ENCODE measurements around the gene SOX11.

SOX11 gene

DNA sequence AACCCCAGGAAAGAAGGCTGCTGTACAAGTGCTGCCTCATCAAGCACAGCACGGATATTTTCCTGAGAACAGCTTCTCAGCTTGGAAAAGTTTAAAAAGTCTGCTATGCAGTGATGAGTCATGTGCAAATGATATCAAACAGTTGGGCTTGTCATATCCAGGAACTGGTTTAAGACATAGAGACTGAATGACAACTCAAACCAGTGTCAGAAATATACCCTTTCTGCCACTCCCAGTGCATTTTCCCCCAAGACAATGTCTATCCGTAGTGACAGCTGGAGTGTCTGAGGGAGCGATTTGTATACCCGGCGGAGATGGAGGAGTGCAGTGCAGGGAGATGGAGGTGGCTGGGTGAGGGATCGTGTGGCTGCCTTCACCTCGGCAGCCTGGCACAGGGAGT lies 28.2 kb downstream of the SOX11 start:
- no peak for TF ChIP-seq TAF1 (IDR thresholded peaks at IDR 0.05; ENCODE audit: borderline replicate concordance, insufficient read depth, low read length)

- TF ChIP-seq TAF1 (IDR thresholded peaks at IDR 0.05; ENCODE audit: borderline replicate concordance, insufficient read depth, low read length) (no peak), REST (IDR thresholded peaks at IDR 0.05; ENCODE audit: insufficient read depth in 1 of 2, low read depth in 2 of 2, low read length in 2 of 2) (no peak), POLR2AphosphoS5 (IDR thresholded peaks at IDR 0.05; ENCODE audit: low read depth, low read length) (no peak)
Observed at GRCh38 chr2:5722236-5722635, 30.1 kb downstream of the SOX11 start.

DNA sequence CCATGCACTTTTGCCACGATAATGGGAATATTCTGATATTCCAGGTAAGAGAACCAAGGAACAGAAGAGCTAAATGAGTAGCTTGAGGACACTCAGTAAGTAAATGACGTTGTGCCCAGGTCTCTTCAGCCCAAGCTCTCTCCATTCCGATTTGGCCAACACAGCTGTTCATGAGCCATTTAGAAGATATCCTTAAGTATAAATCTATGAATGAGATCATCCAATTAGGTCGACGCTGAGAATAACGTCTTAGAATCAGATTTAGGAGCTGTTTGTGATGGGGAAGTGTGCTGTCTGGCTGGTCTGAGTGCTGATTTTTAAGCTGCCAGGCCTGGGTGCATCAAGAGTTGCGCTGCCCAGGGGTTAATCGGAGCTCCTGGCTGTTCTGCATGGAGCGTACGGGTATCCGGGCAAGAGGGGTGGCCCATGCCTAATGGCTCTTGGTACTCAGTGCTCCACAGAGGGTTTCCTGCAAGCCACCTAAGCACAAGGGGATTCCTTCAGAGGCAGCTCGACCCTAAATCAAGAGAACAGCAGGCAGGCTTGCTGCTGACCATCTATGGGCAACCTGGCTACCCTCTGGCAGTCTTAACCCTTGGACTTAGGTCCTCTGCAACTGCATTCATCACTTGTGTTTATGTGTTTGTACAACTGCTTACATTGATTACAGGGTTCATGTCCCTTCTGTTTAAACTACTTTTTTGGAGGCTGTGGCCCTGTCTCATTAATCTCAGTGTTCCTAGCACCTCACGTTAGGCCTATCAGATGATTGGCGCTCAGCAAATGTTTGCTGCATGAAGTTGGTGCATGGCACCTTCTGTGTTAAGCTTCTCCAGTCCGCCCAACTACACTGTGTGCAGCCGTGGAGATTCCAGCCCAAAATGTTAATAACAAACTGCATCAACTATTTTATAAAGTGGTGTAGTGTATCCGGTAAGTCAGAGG lies 31.9 kb downstream of the SOX11 start:
- TF ChIP-seq SIN3A (IDR thresholded peaks at IDR 0.05; ENCODE audit: borderline replicate concordance, insufficient read depth, low read length), result no peak
- TF ChIP-seq POLR2AphosphoS5 (IDR thresholded peaks at IDR 0.05; ENCODE audit: low read depth, low read length), result no peak
- no peak for TF ChIP-seq TAF1 (IDR thresholded peaks at IDR 0.05; ENCODE audit: borderline replicate concordance, insufficient read depth, low read length)
- TF ChIP-seq FOXP2 (optimal IDR thresholded peaks at IDR 0.05; ENCODE audit: borderline replicate concordance, extremely low read depth, extremely low read length, insufficient read depth), result no peak
- no peak for TF ChIP-seq REST (IDR thresholded peaks at IDR 0.05; ENCODE audit: insufficient read depth in 1 of 2, low read depth in 2 of 2, low read length in 2 of 2)

- TF ChIP-seq FOXP2 (optimal IDR thresholded peaks at IDR 0.05; ENCODE audit: borderline replicate concordance, extremely low read depth, extremely low read length, insufficient read depth) (no peak), REST (IDR thresholded peaks at IDR 0.05; ENCODE audit: insufficient read depth in 1 of 2, low read depth in 2 of 2, low read length in 2 of 2) (no peak), TAF1 (IDR thresholded peaks at IDR 0.05; ENCODE audit: borderline replicate concordance, insufficient read depth, low read length) (no peak), POLR2AphosphoS5 (IDR thresholded peaks at IDR 0.05; ENCODE audit: low read depth, low read length) (no peak), SIN3A (IDR thresholded peaks at IDR 0.05; ENCODE audit: borderline replicate concordance, insufficient read depth, low read length) (no peak)
Observed at GRCh38 chr2:5725072-5725471, 32.9 kb downstream of the SOX11 start.

GRCh38 chr2:5725794-5726463 lies 33.7 kb downstream of the SOX11 start:
- TF ChIP-seq FOXP2 (optimal IDR thresholded peaks at IDR 0.05; ENCODE audit: borderline replicate concordance, extremely low read depth, extremely low read length, insufficient read depth), result no peak
- no peak for TF ChIP-seq TAF1 (IDR thresholded peaks at IDR 0.05; ENCODE audit: borderline replicate concordance, insufficient read depth, low read length)
- TF ChIP-seq SIN3A (IDR thresholded peaks at IDR 0.05; ENCODE audit: borderline replicate concordance, insufficient read depth, low read length), result no peak
- TF ChIP-seq POLR2AphosphoS5 (IDR thresholded peaks at IDR 0.05; ENCODE audit: low read depth, low read length), result no peak
- no peak for TF ChIP-seq REST (IDR thresholded peaks at IDR 0.05; ENCODE audit: insufficient read depth in 1 of 2, low read depth in 2 of 2, low read length in 2 of 2)
